Measurements from ENCODE around the gene CFAP20DC. TPM values are rescaled to one million over a fixed set of nuclear protein-coding genes. Genes with fewer than 3 reads are reported as not detected.
"Not testable (repeated sequence)": the region's sequence is repeated elsewhere in the genome, so short reads cannot be mapped to it uniquely, and the experiment has no call there.

The CFAP20DC gene
- total and polyA plus RNA-seq, 12 donors = 0.13 to 0.25 (median 0.14) TPM; not detected in 8

DNA sequence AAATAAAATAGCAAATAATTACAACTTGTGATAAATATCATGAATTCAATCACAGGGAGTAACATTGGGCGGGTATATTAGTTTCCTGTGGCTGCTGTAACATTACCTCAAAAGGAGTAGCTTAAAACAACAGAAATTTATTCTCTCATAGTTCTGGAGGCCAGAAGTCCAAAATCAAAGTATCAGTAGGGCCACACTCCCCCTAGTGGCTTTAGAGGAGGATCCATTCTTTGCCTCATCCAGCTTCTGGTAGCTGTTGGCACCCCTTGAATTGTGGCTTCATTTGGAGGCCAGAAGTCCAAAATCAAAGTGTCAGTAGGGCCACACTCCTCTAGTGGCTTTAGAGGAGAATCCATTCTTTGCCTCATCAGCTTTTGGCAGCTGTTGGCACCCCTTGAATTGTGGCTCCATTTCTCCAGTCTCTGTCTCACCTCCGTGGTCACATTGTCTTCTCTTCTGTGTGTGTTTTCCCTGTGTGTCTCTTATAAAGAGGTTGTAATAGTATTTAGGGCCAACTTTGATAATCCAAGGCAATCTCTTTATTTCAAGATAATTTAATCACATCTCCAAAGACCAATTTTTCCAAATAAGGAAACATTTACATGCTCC, 3.1 kb upstream of the CFAP20DC start:
- Histone ChIP-seq H3K4me1 (peaks cover 0 to 7% (median 4%) of the 10 kb centered on the region in 9 donors), H3K27me3 (no peaks in the 10 kb centered on the region), H3K9me3 (no peaks in the 10 kb centered on the region), H3K4me3 (no peak overlapping the region), H3K27ac (no peak overlapping the region), H3K36me3 (no peaks in the 10 kb centered on the region)
- ATAC-seq = no peak
- intact Hi-C loops (cut with DNase I) = loop anchor here in 9 of 10 donors (2.0 to 10.0 kb wide), 5 partner anchors 228 to 412 kb away; no protein-coding TSS in a partner anchor
- DNase-seq = no peak
- TF ChIP-seq, protein P1, sequence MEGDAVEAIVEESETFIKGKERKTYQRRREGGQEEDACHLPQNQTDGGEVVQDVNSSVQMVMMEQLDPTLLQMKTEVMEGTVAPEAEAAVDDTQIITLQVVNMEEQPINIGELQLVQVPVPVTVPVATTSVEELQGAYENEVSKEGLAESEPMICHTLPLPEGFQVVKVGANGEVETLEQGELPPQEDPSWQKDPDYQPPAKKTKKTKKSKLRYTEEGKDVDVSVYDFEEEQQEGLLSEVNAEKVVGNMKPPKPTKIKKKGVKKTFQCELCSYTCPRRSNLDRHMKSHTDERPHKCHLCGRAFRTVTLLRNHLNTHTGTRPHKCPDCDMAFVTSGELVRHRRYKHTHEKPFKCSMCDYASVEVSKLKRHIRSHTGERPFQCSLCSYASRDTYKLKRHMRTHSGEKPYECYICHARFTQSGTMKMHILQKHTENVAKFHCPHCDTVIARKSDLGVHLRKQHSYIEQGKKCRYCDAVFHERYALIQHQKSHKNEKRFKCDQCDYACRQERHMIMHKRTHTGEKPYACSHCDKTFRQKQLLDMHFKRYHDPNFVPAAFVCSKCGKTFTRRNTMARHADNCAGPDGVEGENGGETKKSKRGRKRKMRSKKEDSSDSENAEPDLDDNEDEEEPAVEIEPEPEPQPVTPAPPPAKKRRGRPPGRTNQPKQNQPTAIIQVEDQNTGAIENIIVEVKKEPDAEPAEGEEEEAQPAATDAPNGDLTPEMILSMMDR (IDR thresholded peaks at IDR 0.05) = peak in 8 of 9 donors; percentile 19 to 68 (median 55)
- 65 to 74% methylated on average over 2 of the region's 2 CpGs for WGBS, 2 donors

DNA sequence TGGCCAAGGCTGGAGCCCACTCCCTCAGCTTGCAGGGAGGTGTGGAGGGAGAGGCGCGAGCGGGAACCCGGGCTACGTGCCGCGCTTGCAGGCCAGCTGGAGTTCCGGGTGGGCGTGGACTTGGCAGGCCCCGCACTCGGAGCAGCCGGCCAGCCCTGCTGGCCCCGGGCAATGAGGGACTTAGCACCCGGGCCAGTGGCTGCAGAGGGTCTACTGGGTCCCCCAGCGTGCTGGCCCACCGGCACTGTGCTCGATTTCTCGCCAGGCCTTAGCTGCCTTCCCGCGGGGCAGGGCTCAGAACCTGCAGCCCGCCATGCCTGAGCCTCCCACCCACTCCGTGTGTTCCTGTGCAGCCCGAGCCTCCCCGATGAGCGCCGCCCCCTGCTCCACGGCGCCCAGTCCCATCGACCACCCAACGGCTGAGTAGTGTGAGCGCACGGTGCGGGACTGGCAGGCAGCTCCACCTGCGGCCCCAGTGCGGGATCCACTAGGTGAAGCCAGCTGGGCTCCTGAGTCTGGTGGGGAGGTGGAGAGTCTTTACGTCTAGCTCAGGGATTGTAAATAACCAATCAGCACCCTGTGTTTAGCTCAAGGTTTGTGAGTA, 1.1 kb upstream of the CFAP20DC start:
- not testable (repeated sequence) for H3K4me1 ChIP-seq, H3K36me3 ChIP-seq, ATAC-seq, H3K27me3 ChIP-seq, DNase-seq, H3K4me3 ChIP-seq, H3K9me3 ChIP-seq, H3K27ac ChIP-seq
- WGBS, 2 donors = 97 to 98% methylated on average over 36 of the region's 36 CpGs
- intact Hi-C loops (cut with DNase I) = loop anchor here in 8 of 10 donors (5.0 to 10.0 kb wide), 3 partner anchors 226 to 409 kb away; no protein-coding TSS in a partner anchor

DNA sequence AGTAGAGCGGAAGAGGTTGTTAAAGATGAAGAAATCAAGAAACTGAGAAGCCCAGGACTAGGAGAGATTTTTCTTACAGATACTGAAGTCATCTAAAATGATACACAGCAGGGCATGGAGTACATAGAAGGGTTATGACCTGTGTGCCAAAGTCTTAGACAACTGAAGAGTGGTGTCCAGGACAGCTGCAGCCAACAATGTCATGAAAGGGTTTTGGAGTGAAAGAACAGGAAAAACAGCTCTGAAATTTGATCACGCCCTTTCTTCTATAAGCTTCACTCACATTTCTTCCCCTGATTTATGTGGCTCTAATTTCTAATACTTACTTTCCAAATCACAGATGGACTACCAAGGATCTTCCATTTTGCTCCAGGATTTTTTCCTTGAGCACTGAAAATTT, 3.0 kb downstream of the CFAP20DC start:
- no peak overlapping the region for H3K4me3 ChIP-seq
- H3K9me3 ChIP-seq = no peaks in the 10 kb centered on the region
- DNase-seq (no peak), ATAC-seq (no peak)
- WGBS, 2 donors = 98 to 100% methylated on average over 2 of the region's 2 CpGs
- intact Hi-C loops (cut with DNase I) = no loop called here
- TF ChIP-seq, protein P1 (IDR thresholded peaks at IDR 0.05) = no peak
- peaks cover 0 to 7% (median 4%) of the 10 kb centered on the region in 9 donors for H3K4me1 ChIP-seq
- H3K27ac ChIP-seq = no peak overlapping the region
- H3K27me3 ChIP-seq = no peaks in the 10 kb centered on the region
- no peaks in the 10 kb centered on the region for H3K36me3 ChIP-seq

DNA sequence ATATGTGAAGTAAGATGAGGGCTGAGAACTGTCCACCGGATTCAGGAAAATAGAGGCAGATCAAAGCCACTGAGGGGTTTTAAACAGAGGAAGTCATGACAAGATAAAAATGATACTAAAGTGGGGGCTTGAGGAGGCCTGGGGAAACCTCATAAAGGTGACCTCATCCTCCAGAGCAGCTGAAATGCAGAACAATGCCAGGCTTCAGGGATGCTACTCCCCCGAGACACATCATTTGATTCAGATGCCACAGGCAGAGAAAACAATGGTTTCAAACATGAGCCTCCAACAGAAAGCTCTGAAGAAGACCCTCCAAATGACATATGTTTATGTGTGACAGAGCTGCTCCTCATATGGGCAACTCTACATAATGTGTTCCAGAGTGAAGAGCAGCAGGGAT, 6.4 kb downstream of the CFAP20DC start:
- TF ChIP-seq, protein P1 (IDR thresholded peaks at IDR 0.05) = no peak
- Histone ChIP-seq H3K27ac (no peak overlapping the region), H3K9me3 (no peaks in the 10 kb centered on the region), H3K36me3 (no peaks in the 10 kb centered on the region), H3K4me3 (no peak overlapping the region), H3K27me3 (no peaks in the 10 kb centered on the region), H3K4me1 (no peaks in the 10 kb centered on the region)
- intact Hi-C loops (cut with DNase I) = no loop called here
- WGBS, 2 donors = 78 to 82% methylated on average over 2 of the region's 2 CpGs
- ATAC-seq (no peak), DNase-seq (no peak)

DNA sequence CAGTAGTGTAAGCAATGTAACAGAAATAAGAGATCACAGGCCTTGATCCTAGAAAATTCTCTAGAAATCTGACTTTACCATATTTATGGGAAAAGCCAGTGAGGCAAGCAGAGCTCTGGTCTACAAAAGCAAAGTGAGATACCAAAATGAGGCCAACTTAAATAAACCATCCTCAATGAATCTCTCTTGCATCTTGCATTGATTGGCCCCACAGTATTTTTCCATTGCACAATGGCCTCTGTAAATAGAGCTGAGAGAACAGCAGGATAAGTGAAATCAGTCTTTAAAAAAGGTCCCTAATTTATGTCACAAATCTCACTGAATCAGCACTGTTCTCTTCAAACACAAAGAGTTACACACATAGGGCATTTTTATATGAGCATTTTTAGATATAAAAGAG, 8.9 kb downstream of the CFAP20DC start:
- TF ChIP-seq, protein P1 (IDR thresholded peaks at IDR 0.05) = no peak
- no peak overlapping the region for H3K27ac ChIP-seq
- no peaks in the 10 kb centered on the region for H3K4me1 ChIP-seq
- H3K4me3 ChIP-seq = no peak overlapping the region
- intact Hi-C loops (cut with DNase I) = no loop called here
- H3K27me3 ChIP-seq = no peaks in the 10 kb centered on the region
- DNase-seq (no peak), ATAC-seq (no peak)
- H3K9me3 ChIP-seq = no peaks in the 10 kb centered on the region
- H3K36me3 ChIP-seq = no peaks in the 10 kb centered on the region

Data from heart right ventricle (tissue), 16 donors.